Stimulated activated CD8-positive, alpha-beta memory T cell treated with anti-CD3 and anti-CD28 coated beads, Interleukin-12 subunit alpha, Interleukin-12 subunit beta, amount 100 ng/mL, for 24 hours (primary cell): ENCODE data around the gene LTB.
A peak's percentile ranks its signal among the peaks of the same experiment; 100 is the strongest.

Source experiments
- DNase-seq: peaks from one replicate; pipeline ENCODE4 v3.0.0-alpha.2; 2020; ENCODE audit errors: extremely low read depth

Gene LTB

GRCh38 chr6:31576897-31577578, 5.2 kb downstream of the LTB start:
- DNase-seq, result no peak

GRCh38 chr6:31575952-31576685, 6.1 kb downstream of the LTB start:
- DNase-seq, result no peak

GRCh38 chr6:31575335-31575901, 6.8 kb downstream of the LTB start, which contains the start of gene TNF:
TNF (plus strand) TSS chr6:31575565; CDS start chr6:31575742, 177 bp downstream.
- peak; percentile 55 for DNase-seq

- no peak for DNase-seq
Observed at GRCh38 chr6:31574106-31575061, 7.8 kb downstream of the LTB start.

- DNase-seq, result no peak
Observed at GRCh38 chr6:31573239-31574105, 8.8 kb downstream of the LTB start.

- peak; percentile 47 for DNase-seq
Observed at GRCh38 chr6:31572041-31572911, 9.9 kb downstream of the LTB start, which contains the start of gene LTA. LTA (plus strand) TSS chr6:31572289; CDS start chr6:31572743, 454 bp downstream.

GRCh38 chr6:31569861-31570536, 12.2 kb downstream of the LTB start:
- no peak for DNase-seq

GRCh38 chr6:31568537-31568961, 13.7 kb downstream of the LTB start:
- DNase-seq, result peak; percentile 42

GRCh38 chr6:31567531-31568370, 14.5 kb downstream of the LTB start:
- no peak for DNase-seq

GRCh38 chr6:31560697-31561058, 21.5 kb downstream of the LTB start:
- no peak for DNase-seq

GRCh38 chr6:31559958-31560696, 22.1 kb downstream of the LTB start:
- DNase-seq, result no peak

- no peak for DNase-seq
Observed at GRCh38 chr6:31559606-31559957, 22.6 kb downstream of the LTB start.

- DNase-seq, result no peak
Observed at GRCh38 chr6:31558631-31559500, 23.4 kb downstream of the LTB start.

GRCh38 chr6:31558318-31558625, 24.0 kb downstream of the LTB start:
- no peak for DNase-seq

GRCh38 chr6:31557443-31558317, 24.5 kb downstream of the LTB start:
- DNase-seq, result no peak

GRCh38 chr6:31556307-31556706, 25.9 kb downstream of the LTB start:
- no peak for DNase-seq
